ENCODE measurements around the gene FADS3.
"Not testable (repeated sequence)": the region's sequence is repeated elsewhere in the genome, so short reads cannot be mapped to it uniquely, and the experiment has no call there.

The FADS3 gene

DNA sequence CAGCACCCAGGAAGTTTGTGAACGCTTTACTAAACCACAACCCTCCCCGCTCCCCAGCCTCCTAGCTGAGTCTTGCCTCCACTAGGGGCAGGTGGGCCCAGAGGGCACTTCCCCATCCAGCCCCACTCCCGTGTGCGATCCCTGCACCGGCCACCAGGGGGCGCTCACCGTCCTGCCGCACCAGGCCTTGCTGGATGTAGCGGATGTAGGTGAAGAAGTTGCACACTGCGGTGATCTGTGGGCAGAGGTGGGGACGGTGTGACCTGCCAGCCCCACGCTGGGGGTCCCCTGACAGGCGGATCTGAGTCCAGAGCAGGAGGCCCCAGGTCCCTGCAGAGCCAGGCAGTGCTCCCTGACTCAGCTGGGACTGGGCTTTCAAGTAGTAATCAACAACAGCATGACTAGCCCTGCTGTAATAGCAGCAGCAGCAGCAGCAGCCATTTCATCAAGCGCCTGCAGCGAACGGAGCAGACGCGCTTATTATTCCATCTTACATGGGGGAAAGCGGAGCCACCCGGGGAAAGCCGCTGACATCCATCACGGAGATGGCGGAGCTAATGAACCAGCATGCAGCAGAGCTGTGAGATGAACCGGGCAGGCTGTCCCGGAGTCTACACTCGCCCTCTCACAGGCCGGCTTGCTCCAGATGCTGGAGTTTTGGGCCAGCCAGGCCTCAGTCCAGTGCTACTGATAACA lies 7.9 kb upstream of the FADS3 start:
- DNase-seq (ENCODE audit: low spot score) (peak; percentile 40), FAIRE-seq (no peak)

DNA sequence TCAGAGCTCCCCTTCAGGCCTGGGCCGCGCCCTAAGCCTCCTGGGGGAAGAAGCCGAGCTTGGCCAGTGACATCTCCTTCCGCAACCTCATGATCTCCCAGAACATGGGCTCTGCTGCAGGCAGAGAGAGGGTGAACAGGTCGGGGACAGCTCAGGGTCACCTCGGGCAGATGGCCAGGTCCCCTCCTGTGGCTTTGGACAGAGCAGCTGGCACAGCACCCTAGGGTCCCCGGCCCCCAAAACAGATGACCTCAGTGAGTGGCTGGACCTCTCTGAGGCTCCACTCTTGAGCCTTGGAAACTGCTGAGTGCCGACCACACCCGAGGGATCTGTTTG lies 6.9 kb upstream of the FADS3 start:
- DNase-seq (ENCODE audit: low spot score) (no peak), FAIRE-seq (no peak)

DNA sequence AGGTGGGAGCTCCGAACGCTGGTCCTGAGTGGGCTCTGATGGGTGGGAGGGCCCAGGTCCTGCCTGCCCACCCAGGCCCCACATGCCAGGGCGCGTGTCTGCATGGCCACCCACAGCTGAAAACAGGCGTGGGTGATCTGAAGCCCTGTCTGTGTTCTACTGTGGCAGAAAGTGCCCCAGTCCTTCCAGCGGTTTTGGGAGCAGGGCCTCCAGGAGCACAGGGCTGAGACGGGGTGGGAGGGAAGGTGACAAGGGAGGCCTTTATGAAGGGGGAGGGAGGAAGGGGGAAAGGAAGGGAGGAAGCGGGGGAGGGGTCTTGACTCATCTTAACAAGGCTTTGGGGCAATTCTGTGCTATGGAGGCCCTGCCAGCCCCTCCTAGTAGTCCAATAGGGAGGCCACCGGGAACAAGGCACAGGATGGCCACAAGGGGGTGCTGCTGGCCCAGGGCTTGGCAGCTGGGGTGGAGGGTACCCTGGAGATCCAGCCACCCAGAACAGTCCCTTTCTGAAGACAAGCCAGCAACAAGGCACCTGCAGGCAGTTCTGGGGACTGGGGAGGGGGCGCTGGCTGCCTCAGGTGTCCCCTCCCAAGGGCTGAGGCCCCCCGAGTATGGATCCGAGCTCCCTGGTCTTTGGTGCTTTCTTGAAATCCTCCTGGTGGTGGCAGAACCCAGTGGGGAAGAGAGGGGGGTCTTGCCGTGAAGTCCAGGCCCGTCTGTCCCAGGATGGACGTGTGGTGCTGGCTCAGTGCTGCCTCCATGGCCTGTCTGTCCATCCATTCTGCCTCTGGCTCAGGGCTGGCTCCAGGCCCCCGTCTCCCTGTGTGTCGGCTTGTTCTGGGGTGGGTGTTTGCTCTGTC lies 6.3 kb upstream of the FADS3 start:
- peak; percentile 29 for DNase-seq (ENCODE audit: low spot score)
- no peak for FAIRE-seq

DNA sequence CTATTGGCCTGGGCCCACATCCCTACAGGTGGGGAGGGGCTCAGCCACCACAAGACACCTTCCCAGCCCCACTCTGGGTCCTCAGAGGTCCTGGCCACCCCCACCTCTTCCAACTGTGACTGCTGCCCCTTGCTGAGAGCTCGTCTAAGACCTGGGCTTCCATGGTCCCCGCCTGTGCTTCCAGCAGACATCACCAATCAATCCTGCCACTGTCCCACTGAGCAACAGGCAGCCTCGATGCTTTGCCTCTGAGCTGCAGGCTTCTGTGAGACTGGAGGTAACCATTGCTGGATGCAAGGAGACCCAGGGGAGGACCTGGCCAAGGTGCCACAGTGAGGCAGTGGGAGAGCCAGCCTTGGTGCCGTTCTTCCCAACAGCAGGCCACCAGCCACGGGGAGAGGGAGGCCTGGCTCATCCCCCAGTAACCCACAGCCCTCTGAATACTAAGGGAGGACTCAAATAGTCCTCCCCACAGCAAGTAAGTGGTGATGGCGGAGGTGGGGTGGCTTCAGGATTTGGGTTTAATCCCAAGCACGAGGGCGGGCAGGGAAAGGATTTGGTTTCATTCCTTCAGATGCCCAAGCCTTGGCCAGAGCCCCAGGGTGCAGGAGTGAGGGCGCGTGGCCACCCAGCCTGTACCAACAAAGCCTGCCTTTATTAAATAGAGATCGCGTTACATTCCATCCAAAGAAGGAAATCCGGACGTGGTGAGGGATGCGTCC lies 5.5 kb upstream of the FADS3 start:
- no peak for FAIRE-seq
- DNase-seq (ENCODE audit: low spot score), result no peak

DNA sequence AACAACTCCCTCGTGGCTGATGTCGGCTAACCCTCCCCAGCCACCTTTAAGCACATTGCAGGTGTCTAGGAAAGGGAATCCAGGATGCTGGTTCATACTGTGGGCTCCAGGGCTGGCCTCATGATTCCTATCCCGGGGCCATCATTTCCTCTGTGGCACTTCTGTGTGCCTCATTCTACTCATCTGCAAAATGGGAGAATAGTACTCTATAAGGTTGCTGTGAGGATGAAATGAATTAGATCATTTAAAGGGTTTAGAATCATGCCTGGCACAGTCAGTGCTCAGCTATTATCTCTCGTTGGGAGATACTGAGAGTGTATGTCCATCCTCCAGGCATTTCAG lies 4.3 kb upstream of the FADS3 start:
- DNase-seq (ENCODE audit: low spot score) (no peak), FAIRE-seq (no peak)

DNA sequence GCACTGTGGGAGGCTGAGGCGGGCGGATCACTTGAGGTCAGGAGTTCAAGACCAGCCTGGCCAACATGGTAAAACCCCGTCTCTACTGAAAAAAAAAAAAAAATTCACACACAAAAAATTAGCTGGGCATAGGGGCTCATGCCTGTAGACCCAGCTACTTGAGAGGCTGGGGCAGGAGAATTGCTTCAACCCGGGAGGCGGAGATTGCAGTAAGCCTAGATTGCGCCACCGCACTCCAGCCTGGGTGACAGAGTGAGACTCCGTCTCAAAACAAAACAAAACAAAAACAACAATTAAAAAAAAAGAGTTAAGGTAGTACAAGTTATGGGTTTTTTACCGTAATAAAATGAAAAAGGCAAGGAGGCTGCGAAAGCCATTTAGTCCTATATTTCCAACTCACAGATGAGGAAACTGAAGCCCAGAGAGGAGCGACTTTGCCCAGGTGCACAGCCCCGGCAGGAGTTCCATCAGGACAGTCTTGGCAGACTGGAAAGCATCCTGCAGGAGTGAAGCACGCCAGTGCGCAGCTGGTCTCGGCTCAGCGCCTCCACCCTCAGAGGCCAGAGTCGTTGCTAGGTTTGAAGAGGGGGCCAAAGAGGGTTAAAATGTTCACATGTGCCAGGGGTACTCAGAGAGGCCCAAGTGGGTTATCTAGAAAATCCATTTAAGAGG lies 3.8 kb upstream of the FADS3 start:
- FAIRE-seq (no peak), DNase-seq (ENCODE audit: low spot score) (no peak)

DNA sequence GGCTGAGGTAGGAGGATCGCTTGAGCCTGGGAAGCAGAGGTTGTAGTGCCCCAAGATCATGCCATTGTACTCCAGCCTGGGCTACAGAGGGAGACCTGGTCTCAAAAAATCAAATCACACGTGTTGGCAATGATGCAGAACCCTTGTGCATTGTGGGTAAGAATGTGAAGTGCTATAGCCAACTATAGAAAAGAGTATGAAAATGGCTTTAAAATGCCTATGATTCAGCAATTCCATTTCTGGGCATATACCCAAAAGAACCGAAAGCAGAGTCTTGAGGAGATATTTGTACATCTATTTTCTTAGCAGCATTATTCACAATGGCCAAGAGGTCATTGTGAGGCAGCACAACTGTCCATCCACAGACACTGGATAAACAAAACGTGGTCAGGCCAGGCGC lies 2.6 kb upstream of the FADS3 start:
- DNase-seq (ENCODE audit: low spot score) (peak; percentile 37), FAIRE-seq (no peak)

DNA sequence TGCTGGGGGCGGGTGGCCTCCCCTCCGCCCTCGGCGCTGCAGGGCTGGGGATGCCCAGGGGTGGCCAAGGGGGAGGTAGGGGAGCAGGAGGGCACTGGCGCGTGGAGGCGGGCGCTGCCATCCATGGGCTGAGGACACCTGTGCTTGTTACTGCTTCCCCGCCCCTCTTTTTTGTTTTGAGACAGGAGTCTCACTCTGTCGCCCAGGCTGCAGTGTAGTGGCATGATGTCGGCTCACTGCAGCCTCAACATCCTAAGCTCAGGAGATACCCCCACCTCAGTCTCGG lies 683 bp upstream of the FADS3 start:
- FAIRE-seq, result no peak
- DNase-seq (ENCODE audit: low spot score), result no peak

DNA sequence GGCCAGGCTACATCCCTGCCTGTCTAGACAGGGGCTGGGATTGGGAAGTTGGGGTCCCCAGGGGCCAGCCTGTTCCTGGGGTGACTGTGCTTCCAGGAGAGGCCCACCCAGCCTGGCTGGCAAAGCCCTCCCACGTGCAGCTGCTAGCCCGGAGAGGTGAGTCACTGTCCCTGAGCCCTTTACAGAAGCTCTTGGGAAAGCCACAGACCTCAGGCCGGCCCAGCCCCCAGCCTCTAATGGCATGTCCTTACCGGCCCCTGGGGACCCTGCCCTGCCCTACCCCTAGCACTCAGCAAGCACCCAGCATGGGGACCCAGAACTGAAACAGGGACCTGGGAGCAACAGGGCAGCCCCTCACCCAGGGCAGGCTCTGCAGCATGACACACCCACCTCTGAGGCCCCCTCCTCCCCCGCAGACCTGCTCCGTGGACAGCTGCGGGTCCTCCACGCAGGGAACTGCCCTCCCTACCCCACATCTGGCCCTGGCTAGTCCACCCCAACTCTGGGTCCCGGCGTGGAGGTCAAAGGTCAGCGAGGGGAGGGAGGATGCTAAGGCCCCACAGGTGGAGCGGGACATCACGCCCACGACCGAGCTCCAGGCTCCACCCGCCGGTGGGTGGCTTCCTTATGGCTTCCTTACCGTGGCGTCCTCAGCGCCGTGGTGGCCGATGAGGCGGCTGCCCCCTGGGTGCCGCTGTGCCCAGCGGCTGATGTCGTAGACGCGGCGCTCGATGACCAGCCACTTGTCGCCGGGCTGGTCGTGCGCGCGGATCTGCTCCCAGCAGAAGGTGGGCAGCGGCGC lies 615 bp downstream of the FADS3 start:
- peak; percentile 66 for DNase-seq (ENCODE audit: low spot score)
- FAIRE-seq, result peak; percentile 14

DNA sequence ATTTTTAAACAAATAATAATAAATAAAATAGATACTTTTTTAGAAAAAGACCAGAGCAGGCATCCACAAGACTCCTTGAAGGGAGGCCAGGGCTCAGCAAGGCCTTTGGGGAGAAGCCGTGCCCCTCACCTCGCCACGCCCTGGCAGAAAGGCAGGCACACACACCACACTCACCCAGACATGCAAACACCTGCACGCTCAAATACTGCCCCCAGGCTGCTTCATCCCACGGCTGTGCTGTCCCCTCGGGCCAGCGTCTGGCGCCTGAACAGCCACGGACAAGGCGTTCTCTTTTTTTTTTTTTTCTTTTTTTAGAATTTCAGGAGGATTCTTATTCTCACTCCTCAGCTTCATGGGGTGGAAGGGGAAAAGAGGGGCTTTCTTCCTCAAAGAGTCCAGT lies 1.5 kb downstream of the FADS3 start:
- no peak for DNase-seq (ENCODE audit: low spot score)
- no peak for FAIRE-seq

DNA sequence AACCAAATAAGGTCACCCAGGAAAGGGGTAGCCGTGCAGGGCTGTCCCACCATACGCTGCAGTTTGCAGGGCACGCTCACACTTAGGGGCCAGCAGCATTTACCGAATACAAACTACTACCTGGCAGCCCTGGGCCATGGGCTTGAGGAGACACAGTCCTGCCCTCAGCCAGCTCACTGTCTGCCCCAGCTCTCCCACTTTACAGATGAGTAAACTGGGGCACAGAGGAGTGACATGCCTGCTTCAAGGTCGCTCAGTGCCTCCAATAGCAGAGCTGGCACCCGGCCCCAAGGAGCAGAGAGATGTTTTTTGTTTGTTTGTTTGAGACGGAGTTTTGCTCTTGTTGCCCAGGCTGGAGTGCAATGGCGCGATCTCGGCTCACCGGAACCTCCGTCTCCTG lies 2.8 kb downstream of the FADS3 start:
- FAIRE-seq (no peak), DNase-seq (ENCODE audit: low spot score) (no peak)

DNA sequence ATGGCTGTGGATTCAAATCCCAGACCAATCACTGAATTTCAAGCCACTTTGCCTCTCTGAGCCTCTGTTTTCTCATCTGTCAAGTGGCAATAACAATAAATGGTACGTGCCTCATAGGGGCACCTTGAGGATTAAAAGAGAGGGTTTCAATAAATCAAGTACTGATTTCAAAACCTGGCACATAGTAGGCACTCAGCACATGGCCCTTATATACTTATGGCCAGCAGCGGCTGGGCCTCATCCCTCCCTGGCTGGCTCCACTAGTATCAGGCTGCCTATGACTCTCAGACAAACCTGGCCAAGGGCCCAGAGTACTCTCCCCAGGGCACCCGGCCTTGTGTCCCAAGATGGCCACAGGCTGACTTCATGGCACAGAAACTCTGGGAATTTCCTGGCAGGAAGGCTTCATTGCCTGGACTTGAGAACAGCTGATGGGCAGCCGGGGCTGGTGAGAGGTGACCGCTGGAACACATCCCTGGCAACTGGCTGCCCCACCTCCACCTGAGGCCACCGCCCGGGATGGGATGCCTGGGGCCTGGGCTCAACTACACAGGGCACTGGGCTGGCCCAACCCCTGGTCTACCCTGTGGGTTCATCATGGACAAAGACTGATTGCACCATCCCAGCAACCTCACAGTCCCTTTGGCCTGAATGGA lies 3.4 kb downstream of the FADS3 start:
- peak; percentile 90 for DNase-seq (ENCODE audit: low spot score)
- FAIRE-seq, result peak; percentile 91

DNA sequence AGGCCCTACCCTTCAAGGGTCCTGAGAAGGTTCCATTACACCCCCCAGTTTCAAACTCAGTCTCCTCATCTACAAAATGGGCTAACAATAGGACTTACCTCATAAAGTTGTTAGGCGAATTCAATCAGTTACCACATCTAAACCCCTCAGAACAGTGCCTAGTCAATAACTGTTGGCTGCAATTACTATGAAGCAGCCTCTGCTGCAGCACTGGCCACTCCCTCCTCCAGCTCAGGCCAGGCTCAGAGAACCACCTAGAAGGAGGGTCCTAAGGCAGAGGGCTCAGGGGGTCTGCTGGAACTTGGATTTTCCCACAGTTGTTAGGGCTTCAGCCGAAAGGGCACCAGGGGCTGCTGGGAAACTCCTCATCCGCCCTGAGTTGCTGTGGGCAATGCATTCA lies 4.7 kb downstream of the FADS3 start:
- DNase-seq (ENCODE audit: low spot score) (no peak), FAIRE-seq (no peak)

DNA sequence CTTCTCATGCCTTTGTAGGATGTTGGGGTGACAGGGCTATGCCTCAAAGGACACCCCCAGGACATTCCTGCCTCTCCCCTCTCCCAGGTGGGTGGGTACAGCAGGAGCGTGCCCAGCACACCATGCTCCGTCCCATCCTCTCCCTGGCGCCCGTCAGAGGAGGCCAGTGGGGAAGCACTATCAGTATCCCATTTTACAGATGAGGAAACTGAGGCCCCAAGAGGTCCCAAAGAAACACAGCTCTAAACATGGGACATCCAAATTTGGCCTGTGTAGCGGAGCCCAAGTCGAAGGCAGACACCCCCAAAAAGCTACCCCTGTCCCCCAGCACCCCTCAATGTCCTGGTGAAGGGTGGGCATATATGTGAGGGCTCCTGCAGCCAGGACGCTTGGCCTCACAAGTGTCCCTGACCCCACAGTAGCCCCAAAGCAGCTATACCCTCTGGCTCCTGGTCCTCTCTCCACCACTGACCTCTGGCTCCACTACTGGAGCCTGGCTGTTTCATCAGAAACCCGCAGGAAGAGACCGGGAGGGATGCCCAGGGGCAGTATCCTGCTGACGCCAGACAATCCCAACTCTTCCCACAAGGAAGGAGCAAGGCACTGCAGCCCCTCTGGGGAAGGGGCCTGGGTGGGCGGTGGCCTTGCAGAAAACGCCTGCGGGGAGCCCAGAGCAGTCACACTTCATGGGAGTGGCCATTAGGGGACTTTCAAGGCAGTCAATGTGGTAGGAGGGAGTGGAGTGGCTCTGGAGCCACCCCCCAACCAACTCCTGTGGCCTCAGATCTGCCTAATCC lies 5.4 kb downstream of the FADS3 start:
- DNase-seq (ENCODE audit: low spot score) (no peak), FAIRE-seq (no peak)

DNA sequence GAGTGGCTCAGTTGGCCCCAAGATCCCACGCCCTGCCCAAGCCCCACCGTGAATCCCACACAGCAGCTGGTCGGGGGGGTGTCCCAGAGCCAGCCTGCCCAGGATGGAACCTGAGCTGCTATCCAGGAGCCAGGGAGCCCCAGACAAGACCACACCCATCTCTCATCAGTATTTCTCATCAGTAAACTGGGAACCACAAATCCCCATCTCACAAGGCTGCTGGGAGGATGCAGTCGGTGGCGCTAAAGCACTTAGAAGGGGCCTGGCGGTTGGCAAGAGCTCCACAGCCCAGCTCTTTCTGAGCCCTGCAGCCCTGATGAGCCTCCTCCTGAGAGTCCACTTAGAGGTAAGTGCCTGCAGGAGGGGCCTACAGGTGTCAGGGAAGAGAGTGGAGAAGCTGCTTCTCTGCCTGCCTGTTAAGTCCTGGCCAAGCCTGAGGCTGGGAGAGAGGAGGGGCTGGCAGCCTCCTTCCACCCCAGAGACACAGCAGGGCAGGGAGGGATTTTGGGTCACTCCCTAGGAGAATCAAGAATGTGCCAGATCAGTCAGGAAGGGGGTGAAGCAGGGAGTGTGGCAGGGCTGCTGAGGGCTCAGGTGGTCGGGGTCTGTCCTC lies 6.1 kb downstream of the FADS3 start:
- no peak for FAIRE-seq
- no peak for DNase-seq (ENCODE audit: low spot score)

DNA sequence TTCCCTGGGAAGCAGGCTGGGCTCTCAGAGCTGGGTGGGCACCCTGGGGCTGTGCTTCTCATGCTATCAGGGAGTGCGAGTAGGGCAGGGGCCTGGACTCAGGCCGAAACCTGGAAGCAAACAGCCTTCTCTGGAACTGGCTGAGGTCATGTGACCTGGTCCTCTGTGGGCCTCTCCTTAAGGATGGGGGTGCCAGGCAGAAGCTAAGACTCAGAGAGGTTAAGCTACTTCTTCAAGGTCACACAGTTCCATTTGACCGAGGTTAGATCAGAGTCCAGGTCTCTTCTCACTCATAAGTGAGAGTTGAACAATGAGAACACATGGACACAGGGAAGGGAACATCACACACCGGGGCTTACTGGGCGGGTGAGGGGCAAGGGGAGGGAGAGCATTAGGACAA lies 7.4 kb downstream of the FADS3 start:
- DNase-seq (ENCODE audit: low spot score) (no peak), FAIRE-seq (no peak)

DNA sequence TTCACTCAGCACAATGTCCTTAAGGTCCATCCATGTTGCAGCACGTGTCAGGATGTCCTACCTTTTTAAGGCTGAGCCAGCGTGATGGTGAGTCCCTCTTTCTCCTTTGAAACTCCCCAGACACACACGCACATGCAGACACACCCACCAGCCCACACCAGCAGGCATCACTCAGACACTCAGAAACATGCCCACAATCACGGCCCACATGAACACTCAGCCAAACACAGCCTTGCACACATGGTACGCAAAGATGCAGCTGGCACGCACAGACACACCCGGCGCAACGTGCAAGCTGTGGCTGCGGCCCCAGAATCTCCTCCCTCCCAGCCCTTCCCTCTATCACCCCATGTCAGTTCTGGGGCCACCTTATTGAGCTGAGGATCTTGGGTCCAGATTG lies 8.0 kb downstream of the FADS3 start:
- FAIRE-seq, result no peak
- no peak for DNase-seq (ENCODE audit: low spot score)

DNA sequence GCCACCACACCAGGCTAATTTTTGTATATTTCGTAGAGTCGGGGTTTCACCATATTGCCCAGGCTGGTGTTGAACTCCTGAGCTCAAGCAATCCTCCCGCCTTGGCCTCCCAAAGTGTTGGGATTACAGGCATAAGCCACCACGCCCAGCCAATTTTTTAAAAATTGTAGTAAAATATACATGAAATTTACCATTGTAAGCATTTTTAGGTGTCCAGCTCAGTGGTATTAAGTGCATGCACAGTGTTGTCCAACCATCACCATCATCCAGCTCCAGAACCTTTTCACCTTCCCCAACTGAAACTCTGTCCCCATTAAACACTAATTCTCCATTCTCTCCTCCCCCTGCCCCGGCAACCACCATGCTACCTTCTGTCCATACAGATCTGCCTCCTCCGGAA lies 8.5 kb downstream of the FADS3 start:
- no peak for FAIRE-seq
- DNase-seq (ENCODE audit: low spot score), result no peak

DNA sequence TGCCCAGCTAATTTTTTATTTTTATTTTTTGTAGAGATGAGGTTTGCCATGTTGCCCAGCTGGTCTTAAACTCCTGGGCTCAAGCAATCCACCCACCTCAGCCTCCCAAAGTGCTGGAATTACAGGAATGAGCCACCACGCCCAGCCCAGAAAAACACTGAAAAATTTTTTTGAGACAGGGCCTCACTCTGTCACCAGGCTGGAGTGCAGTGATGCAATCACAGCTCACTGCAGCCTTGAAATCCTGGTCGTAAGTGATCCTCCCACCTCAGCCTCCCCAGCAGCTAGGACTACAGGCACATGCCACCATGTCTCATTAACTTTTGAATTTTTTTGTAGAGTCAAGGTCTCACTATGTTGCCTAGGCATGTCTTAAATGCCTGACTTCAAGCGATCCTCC lies 9.1 kb downstream of the FADS3 start:
- DNase-seq (ENCODE audit: low spot score); FAIRE-seq: not testable (repeated sequence)

DNA sequence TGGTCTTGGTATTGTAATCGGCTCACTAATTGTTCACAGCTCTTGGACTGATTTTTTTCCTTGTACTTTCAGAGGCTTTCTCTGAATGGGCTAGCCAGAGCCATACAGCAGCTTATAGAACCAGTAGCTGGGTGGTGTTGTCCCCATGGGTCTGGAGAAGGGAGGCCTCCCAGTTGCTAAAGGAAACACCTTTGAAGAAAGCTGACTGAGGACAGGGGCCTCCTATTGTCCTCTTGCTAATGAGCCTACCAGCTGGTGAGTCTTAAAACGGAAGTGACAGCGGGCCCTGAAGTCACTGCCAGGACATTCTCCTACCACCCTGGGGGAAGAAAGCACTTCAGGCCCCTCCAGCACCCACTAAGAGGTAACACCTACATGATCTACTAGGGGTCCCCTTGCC lies 9.9 kb downstream of the FADS3 start:
- no peak for FAIRE-seq
- no peak for DNase-seq (ENCODE audit: low spot score)

Data from RCC 7860 (cell line).